Thyroid gland (tissue), 4 donors: ENCODE results near the gene RFC5.

Experiments
- POLR2A ChIP-seq, 2 donors: fragments of 450-650 bp; IDR thresholded peaks; one replicate each; pipeline ENCODE4 v1.6.1; 2017; ENCODE audit warnings: antibody characterized with exemption in 2 of 2, mild to moderate bottlenecking in 2 of 2, moderate library complexity in 1 of 2
- TF ChIP-seq, protein P1 (sequence below), 6 experiments: fragments of 200-600 bp in 3 of 6; fragments of 450-650 bp in 3 of 6; sonication (generic) in 3 of 6; IDR thresholded peaks; one replicate each; pipeline ENCODE4 v1.5.1; 2016 to 2019; ENCODE audit warnings: antibody characterized with exemption in 6 of 6, mild to moderate bottlenecking in 2 of 6, inconsistent platforms in 1 of 6, moderate library complexity in 1 of 6

DNA sequence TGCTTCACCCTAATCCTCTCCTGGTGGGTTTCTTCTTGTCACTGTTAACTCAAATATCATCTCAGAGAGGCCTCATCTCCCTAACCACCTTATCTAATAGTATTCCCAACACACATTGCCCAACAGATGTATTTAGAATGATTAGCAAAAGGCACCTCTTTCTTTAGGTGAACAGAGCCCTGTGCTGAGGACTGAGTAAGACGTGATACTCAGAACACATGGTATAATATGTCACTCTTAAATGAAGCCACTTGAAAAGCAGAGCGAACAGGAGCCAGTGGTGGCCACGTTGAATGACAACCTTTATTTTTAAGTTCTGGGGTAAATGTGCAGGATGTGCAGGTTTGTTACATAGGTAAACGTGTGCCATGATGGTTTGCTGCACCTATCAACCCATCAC lies 46.2 kb upstream of the RFC5 start:
- TF ChIP-seq, protein P1, sequence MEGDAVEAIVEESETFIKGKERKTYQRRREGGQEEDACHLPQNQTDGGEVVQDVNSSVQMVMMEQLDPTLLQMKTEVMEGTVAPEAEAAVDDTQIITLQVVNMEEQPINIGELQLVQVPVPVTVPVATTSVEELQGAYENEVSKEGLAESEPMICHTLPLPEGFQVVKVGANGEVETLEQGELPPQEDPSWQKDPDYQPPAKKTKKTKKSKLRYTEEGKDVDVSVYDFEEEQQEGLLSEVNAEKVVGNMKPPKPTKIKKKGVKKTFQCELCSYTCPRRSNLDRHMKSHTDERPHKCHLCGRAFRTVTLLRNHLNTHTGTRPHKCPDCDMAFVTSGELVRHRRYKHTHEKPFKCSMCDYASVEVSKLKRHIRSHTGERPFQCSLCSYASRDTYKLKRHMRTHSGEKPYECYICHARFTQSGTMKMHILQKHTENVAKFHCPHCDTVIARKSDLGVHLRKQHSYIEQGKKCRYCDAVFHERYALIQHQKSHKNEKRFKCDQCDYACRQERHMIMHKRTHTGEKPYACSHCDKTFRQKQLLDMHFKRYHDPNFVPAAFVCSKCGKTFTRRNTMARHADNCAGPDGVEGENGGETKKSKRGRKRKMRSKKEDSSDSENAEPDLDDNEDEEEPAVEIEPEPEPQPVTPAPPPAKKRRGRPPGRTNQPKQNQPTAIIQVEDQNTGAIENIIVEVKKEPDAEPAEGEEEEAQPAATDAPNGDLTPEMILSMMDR (IDR thresholded peaks at IDR 0.05): no peak
- TF ChIP-seq POLR2A (IDR thresholded peaks at IDR 0.05): no peak
